ENCODE results near the gene KDM4C.

Gene KDM4C

DNA sequence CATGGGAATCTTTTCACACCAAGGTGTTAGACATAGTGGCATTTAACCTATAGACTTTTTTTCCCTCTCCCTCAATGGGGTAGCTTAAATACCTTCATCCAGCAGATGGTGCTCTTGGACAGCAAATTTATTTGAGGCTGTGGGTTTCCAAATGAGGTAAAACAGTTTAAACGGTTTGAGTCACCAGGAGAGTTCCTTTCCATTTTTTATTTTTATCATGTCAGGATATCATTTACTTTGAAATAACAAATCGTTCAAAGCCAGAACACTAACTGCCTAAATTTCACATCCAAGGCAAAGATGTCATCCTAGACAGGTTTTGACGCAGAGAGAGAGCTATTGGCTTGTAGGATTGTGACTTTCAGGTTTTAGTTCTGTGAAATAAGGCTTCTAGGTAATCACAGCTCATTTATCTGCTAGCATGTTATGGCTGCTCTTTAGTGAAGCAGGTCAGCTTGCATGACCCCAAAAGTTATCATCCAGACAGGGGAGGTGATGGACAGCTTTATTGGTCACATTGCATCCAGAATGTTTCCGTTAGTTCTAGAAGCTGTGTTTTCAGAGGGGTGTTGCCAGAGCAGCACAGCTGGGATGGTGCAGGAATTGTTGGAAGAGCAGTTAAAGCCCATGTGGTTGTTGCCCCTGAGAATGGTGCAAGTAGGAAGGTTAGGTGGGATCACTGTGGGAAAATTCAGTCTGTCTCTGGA is 69.8 kb downstream of the KDM4C start:
- TF ChIP-seq, protein P1, sequence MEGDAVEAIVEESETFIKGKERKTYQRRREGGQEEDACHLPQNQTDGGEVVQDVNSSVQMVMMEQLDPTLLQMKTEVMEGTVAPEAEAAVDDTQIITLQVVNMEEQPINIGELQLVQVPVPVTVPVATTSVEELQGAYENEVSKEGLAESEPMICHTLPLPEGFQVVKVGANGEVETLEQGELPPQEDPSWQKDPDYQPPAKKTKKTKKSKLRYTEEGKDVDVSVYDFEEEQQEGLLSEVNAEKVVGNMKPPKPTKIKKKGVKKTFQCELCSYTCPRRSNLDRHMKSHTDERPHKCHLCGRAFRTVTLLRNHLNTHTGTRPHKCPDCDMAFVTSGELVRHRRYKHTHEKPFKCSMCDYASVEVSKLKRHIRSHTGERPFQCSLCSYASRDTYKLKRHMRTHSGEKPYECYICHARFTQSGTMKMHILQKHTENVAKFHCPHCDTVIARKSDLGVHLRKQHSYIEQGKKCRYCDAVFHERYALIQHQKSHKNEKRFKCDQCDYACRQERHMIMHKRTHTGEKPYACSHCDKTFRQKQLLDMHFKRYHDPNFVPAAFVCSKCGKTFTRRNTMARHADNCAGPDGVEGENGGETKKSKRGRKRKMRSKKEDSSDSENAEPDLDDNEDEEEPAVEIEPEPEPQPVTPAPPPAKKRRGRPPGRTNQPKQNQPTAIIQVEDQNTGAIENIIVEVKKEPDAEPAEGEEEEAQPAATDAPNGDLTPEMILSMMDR (conservative IDR thresholded peaks at IDR 0.05; ENCODE audit: low read depth, low read length), result peak; percentile 78
- H3K4me1 ChIP-seq (ENCODE audit: low read depth, poor library complexity, severe bottlenecking), result no peaks in the 10 kb centered on the region
- H3K9ac ChIP-seq, result no peak overlapping the region
- no peak overlapping the region for H3K4me3 ChIP-seq (IDR thresholded peaks at IDR 0.05; ENCODE audit: insufficient read depth, low read depth, low read length)
- H3K79me2 ChIP-seq (ENCODE audit: insufficient read depth, low read depth), result no peaks in the 10 kb centered on the region
- H3K4me2 ChIP-seq, result no peak overlapping the region
- H2AFZ ChIP-seq (ENCODE audit: low read depth), result no peak overlapping the region
- no peaks in the 10 kb centered on the region for H4K20me1 ChIP-seq (ENCODE audit: insufficient read depth)
- H3K27me3 ChIP-seq (ENCODE audit: insufficient read depth, low read depth), result no peaks in the 10 kb centered on the region
- no peaks in the 10 kb centered on the region for H3K36me3 ChIP-seq (ENCODE audit: insufficient read depth)
- H3K27ac ChIP-seq, result no peak overlapping the region

DNA sequence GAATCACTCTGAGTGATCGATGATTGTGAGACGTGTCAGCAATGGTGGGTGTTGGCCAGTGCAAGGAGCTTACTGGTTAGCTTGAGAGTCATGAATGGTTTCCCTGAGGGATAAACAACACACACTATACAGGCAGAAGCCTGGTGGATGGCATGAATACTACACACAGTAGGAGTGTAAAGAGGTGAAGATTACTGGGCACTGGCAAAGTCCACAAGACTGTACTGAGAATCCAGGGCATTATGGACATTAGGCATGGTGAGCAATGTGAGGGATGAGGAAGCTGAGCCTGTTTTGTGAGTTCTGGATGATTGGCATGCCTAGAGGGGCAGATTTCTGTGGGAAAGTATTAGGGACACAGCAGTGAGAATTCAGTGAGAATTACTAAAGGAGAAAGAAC is 71.3 kb downstream of the KDM4C start:
- Histone ChIP-seq H3K4me1 (ENCODE audit: low read depth, poor library complexity, severe bottlenecking) (no peaks in the 10 kb centered on the region), H3K27ac (no peak overlapping the region), H3K36me3 (ENCODE audit: insufficient read depth) (no peaks in the 10 kb centered on the region), H3K79me2 (ENCODE audit: insufficient read depth, low read depth) (no peaks in the 10 kb centered on the region), H3K9ac (no peak overlapping the region), H4K20me1 (ENCODE audit: insufficient read depth) (no peaks in the 10 kb centered on the region), H2AFZ (ENCODE audit: low read depth) (no peak overlapping the region), H3K4me3 (IDR thresholded peaks at IDR 0.05; ENCODE audit: insufficient read depth, low read depth, low read length) (no peak overlapping the region), H3K27me3 (ENCODE audit: insufficient read depth, low read depth) (no peaks in the 10 kb centered on the region), H3K4me2 (no peak overlapping the region)
- TF ChIP-seq, protein P1 (conservative IDR thresholded peaks at IDR 0.05; ENCODE audit: low read depth, low read length), result no peak

DNA sequence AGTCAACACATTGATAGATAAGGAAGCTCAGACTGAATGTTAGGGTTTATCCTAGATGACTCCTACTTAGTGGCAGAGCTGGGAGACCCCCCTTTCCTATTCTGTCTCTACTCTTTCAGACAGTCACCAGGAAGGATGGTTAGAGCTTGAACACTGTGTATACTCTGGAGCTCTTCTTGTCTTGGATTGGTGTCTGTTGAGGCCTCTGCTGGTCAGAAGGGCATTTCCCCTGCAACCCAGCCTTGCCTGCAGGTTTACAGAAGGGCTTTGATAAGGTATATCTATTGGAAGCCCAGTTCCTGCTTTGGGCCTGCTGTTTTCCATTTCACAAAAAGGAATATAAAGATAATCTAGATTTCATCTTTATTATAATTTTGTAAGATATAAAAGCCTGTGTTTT is 71.8 kb downstream of the KDM4C start:
- no peak overlapping the region for H2AFZ ChIP-seq (ENCODE audit: low read depth)
- H3K27me3 ChIP-seq (ENCODE audit: insufficient read depth, low read depth), result no peaks in the 10 kb centered on the region
- no peak overlapping the region for H3K27ac ChIP-seq
- no peaks in the 10 kb centered on the region for H3K36me3 ChIP-seq (ENCODE audit: insufficient read depth)
- H3K4me1 ChIP-seq (ENCODE audit: low read depth, poor library complexity, severe bottlenecking), result no peaks in the 10 kb centered on the region
- no peaks in the 10 kb centered on the region for H4K20me1 ChIP-seq (ENCODE audit: insufficient read depth)
- no peaks in the 10 kb centered on the region for H3K79me2 ChIP-seq (ENCODE audit: insufficient read depth, low read depth)
- H3K4me3 ChIP-seq (IDR thresholded peaks at IDR 0.05; ENCODE audit: insufficient read depth, low read depth, low read length), result no peak overlapping the region
- H3K4me2 ChIP-seq, result no peak overlapping the region
- TF ChIP-seq, protein P1 (conservative IDR thresholded peaks at IDR 0.05; ENCODE audit: low read depth, low read length), result no peak
- no peak overlapping the region for H3K9ac ChIP-seq

DNA sequence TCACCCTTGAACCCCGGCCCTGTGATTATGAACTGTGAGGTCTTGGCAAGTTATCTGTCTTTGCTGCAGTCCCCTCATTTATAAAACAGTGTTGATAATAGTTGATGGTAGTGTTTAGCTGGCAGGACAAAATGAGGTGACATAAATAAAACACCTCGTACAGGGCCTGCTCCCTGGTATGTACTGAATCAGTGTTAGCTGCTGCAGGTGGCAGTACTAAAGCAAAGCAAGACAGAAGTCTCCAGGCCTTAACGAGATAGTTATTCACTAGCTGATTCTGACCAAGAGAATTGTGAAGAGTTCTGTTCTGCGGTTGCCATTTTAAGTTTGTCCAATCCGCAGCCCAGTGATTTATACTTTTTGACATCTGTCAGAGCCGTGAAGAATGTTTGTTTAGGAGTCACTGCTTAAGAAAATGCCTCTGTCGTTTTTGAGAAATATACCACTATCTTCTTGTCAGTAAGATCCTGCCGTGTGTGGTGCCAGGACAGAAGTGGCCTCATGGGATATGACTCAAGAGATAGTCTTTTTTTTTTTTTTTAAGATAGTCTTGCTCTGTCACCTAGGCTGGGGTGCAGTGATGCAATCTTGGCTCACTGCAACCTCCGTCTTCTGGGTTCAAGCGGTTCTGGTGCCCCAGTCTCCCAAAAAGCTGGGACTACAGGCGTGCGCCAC is 75.9 kb downstream of the KDM4C start:
- no peaks in the 10 kb centered on the region for H3K27me3 ChIP-seq (ENCODE audit: insufficient read depth, low read depth)
- H3K4me1 ChIP-seq (ENCODE audit: low read depth, poor library complexity, severe bottlenecking), result no peaks in the 10 kb centered on the region
- H3K36me3 ChIP-seq (ENCODE audit: insufficient read depth), result no peaks in the 10 kb centered on the region
- H2AFZ ChIP-seq (ENCODE audit: low read depth), result no peak overlapping the region
- H4K20me1 ChIP-seq (ENCODE audit: insufficient read depth), result no peaks in the 10 kb centered on the region
- no peak overlapping the region for H3K27ac ChIP-seq
- H3K9ac ChIP-seq, result no peak overlapping the region
- H3K4me3 ChIP-seq (IDR thresholded peaks at IDR 0.05; ENCODE audit: insufficient read depth, low read depth, low read length), result no peak overlapping the region
- H3K4me2 ChIP-seq, result no peak overlapping the region
- TF ChIP-seq, protein P1 (conservative IDR thresholded peaks at IDR 0.05; ENCODE audit: low read depth, low read length), result no peak
- no peaks in the 10 kb centered on the region for H3K79me2 ChIP-seq (ENCODE audit: insufficient read depth, low read depth)

Data from KMS-11 (cell line).